A172 (cell line): ENCODE data around the gene SPEN. TPM values are rescaled to one million over a fixed set of nuclear protein-coding genes. Genes with fewer than 3 reads are reported as not detected.
"Not testable (repeated sequence)": the region's sequence is repeated elsewhere in the genome, so short reads cannot be mapped to it uniquely, and the experiment has no call there.

Experiments used
- DNase-seq: peaks from one replicate; pipeline ENCODE4 v3.0.0-alpha.2; 2015; ENCODE audit warnings: low spot score
- total RNA-seq: library from RNA; depleted of rRNA; stranded (reverse); fragments of >200 nt; shearing (Covaris generic); gene quantifications from 2 replicates; pipeline ENCODE4 v1.2.3, GENCODE V29; 2014

Gene SPEN
- total RNA-seq, 1 experiment from 2014 or later: 15.8 TPM

- DNase-seq: peak; percentile 61
Measured at GRCh38 chr1:15833069-15833679, 14.3 kb upstream of the SPEN start.

GRCh38 chr1:15833842-15834405, 13.6 kb upstream of the SPEN start:
- DNase-seq: no peak

DNA sequence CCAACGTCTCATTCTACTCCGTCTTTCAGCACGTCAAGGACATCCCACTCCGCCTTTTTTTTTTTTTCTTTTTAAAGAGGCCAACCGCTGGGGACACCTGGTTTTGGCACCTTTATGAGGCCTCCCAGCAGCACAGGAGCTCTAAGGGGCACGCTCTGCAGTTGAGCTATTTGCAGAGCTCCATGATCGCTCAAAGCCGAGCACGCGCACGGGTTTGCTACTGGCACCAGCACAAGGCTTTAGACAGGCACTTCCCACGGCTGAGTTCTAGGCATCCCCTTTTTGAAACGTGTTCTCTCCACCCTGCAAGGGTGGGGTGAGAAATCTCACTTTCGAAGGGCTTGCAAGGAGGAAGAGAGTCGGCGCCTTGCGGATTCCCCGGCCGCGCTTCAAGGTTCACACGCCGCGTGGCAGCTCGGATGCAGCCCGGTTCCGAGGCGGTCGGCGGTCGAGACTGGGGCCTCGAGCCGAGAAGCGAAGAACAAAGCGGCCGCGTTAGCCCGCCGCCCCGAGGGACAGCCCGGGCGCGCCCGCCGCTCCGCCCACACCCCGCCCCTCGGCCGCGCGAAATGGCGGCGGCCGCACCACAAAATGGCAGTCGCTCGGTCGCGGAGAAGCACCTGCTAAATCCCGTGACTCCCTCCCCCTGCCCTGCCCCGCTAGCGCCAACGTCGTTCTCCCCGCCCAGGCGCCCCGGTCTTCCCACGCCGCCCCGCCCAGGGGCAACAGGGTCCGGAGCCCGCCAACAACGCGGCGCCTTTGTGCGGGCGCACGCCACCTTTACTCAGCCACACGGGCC, 12.9 kb upstream of the SPEN start:
- peak; percentile 71 for DNase-seq

DNA sequence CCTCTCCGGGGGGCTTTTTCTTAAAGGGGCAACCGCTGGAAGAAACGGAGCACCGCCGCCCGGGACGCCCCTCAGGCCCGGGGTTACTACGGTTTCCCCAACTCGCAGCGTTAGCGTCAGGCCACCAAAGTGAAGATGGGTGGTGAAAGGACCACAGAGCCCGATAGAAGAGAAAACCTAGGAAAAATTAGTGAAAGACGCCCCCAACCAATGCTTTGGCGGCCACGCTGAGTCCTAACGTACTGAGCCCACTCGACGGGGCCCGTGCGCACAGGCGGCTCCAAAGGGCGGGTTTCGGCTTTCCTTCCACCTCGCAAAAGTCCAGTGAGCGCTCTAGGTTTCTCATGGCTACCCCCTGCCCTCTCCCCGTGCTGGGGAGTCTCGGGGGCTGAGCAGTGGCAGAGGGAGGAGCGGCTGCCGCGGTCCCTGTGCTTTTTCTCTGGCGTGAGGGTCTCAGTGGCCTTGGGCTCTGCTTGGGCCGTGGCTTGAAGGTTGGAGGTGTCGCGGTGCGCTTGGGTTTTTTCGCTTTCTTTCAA, 12.2 kb upstream of the SPEN start:
- DNase-seq: no peak

GRCh38 chr1:15835741-15836510, 11.6 kb upstream of the SPEN start:
- peak; percentile 91 for DNase-seq

GRCh38 chr1:15836511-15836771, 11.1 kb upstream of the SPEN start:
- DNase-seq: not testable (repeated sequence)

DNA sequence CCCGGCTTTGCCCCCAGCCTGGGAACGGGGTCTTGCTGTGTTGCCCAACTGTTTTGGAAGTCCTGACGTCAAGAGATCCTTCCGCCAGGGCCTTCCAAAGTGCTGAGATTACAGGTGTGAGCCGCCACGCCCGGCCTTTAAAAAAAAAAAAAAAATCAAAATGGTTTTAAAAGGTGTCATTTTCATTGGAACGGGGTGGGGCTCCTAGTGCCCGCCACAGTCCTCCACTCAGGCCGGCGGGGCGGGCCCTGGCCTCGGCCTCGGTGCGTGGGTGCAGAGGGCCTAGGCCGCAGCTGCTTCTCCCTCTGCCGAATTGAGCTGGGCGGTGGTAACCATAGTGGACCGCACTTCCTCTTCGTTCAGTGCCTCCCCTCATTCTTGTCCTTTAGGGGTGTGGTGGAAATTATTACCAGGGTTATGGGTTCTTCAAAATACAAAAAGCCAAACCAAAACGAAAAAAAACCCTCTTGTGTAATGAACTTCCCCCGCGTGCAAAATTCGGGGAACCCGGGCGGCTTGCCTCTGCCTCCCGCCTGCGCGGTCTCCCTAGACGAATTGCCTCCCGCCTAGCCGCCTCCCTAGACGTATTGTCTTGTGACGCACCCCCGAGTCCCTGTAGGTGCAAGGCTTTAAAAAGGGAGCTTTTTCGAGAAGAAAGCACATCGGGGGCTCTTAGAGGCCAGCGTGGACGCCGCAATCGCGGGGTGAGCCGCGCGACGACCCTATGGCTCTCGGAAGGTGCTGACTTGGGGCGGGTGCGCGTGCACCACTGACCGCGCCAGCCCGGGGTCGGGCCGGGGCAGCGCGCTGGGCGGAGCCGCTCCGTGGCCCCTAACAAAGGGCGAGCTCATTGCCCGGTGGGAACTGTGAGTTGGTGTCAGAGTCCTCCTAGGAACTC, 10.5 kb upstream of the SPEN start:
- DNase-seq: no peak

DNA sequence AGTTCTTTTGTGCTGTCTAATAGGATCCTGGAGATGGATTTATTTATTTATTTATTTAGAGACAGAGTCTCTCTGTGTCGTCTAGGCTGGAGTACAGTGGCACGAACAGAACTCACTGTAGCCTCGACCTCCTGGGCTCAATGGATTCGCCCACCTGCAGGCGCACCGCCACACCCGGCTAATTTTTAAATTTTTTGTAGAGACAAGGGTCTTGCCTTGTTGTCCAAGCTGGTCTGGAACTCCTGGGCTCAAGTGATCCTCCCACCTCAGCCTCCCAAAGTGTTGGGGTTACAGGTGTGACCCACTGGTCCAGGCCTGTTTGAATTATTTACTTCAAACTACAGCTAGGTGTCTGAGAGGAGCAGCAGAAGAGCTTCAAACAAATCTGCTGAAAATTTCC, 9.6 kb upstream of the SPEN start:
- DNase-seq: no peak

- DNase-seq: no peak
Measured at GRCh38 chr1:15838721-15839120, 8.8 kb upstream of the SPEN start.

- DNase-seq: no peak
Measured at GRCh38 chr1:15843826-15844572, 3.5 kb upstream of the SPEN start.

GRCh38 chr1:15846056-15846455, 1.5 kb upstream of the SPEN start:
- DNase-seq: not testable (repeated sequence)

GRCh38 chr1:15847893-15848142, 311 bp downstream of the SPEN start:
- DNase-seq: no peak

- no peak for DNase-seq
Measured at GRCh38 chr1:15848143-15848928, 829 bp downstream of the SPEN start.

GRCh38 chr1:15848929-15849774, 1.6 kb downstream of the SPEN start:
- DNase-seq: peak; percentile 62

DNA sequence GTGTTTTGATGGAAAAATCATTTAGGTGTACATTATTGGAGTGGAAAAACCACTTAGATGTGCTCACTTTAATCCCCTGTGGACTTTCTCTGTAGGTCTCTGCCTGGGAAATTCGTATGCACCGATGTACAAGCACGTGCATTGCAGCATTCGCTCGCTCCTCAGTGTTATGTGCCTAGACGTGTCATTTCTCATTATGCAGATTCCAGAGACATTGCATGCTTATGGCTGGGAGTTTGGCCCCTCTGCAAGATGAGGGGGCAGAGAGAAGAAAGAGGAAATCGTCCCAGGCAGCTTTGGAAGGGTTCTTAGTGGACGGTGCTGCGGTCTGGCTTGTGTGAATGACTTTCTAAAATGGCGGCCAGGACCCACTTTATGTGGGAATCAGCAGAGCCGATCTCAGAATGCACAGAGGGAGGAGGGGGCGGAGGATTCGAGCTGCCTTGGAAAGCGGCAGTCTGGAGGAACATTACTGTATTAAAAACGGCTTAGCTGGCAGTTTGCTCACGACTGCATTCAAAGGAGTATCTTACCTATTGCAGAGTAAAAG, 2.3 kb downstream of the SPEN start:
- peak; percentile 46 for DNase-seq

- DNase-seq: no peak
Measured at GRCh38 chr1:15850471-15851001, 3.0 kb downstream of the SPEN start.

- DNase-seq: no peak
Measured at GRCh38 chr1:15851210-15852035, 3.9 kb downstream of the SPEN start.
